OCI-LY3 (cell line): ENCODE data around the gene RSRC2.

ENCODE experiments used
- CTCF ChIP-seq: fragments of 200-600, 300-600 bp; sonication (generic); IDR thresholded peaks from 2 replicates; pipeline ENCODE4 v1.5.1; 2014; ENCODE audit warnings: antibody characterized with exemption, low read length, low read depth
- EZH2phosphoT487 ChIP-seq: fragments of 200-600 bp; shearing (Covaris generic); IDR thresholded peaks from 2 replicates; pipeline ENCODE4 v1.6.1; 2018; ENCODE audit warnings: antibody characterized with exemption, mixed run types, low read depth

DNA sequence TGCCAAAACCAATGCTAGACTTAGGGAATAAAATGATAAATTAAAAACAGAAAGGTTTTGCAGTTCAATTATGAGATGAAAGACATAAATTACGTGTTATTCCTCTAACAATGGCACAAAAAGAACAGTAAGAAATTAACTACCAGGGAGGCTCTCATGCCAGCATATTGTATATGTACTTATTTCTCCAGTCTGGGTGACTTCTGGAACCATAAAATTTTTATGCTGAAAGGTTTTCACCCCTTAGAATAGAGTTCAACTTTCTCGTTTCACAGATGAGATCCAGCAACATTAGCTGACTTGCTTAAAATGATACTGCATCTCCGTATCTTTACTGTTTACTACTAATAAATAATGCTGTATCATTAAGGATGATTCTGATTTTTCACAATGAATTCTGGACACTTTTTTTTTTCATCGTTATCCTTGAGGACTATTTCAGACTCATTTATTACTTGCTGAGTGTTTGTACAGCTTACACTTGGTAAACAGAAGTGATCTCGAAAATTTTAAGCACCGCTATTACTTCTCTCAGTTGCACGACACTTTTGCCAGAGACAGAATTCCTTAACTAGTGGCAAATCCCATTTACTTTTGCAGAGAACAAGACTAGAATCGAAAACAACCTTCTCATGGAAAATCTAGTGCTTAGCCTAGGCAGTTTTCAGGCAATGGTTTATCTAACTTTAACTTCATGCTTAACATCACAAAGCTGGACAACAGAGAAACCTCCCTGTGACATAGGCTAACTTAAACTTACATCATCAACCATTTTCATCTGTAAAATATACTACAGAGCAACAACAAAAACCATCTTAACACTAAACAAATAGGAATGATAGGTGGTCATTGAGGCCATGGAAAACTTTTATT is 2.7 kb downstream of the RSRC2 start:
- no peak for TF ChIP-seq CTCF
- TF ChIP-seq EZH2phosphoT487, result no peak
